DMS53 treated with DMSO at 0.1 percent for 48 hours (cell line): ENCODE results near the gene RPL36AL.

Experiments used
- DNase-seq: peaks from one replicate; lab custom pipeline; 2025; ENCODE audit not compliant: unreplicated experiment; lab: John Stamatoyannopoulos, UW

RPL36AL gene

DNA sequence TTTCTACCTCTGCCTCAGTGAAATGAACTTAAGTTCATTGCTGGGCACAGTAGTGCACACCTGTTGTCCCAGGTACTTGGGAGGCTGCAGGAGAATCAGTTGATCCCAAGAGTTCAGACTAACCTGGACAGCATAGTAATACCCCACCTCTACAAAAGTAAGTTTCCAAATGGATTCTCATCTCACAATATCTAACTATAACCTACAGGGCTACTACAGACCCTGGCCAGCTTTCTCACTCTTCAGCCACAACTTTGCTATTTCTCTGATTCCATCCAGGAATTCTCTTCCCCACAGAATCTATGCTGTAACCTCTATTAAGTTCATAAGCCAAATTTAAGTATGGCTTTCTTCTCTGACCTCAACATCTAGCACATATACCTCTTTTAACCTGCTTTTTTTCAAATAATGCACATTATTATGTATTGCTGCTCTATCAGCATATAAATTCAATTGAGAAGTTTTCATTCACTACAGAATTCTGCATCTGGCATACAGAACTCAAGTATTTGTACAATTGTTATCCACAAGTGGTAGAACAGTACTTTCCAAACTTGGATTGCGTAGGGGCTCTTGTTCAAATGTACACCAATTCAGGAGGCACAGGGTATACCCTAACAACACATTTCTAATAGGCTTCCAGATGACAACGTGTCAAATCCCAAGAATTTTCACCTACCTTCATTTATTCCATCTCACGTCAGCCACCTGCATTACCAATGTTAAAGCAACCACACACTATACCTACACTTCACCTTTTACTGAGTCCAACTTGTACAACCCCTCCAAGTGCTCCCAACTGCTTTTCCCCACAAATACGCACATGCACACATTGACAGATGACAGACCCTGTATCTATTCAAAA lies 38.1 kb downstream of the RPL36AL start:
- no peak for DNase-seq

DNA sequence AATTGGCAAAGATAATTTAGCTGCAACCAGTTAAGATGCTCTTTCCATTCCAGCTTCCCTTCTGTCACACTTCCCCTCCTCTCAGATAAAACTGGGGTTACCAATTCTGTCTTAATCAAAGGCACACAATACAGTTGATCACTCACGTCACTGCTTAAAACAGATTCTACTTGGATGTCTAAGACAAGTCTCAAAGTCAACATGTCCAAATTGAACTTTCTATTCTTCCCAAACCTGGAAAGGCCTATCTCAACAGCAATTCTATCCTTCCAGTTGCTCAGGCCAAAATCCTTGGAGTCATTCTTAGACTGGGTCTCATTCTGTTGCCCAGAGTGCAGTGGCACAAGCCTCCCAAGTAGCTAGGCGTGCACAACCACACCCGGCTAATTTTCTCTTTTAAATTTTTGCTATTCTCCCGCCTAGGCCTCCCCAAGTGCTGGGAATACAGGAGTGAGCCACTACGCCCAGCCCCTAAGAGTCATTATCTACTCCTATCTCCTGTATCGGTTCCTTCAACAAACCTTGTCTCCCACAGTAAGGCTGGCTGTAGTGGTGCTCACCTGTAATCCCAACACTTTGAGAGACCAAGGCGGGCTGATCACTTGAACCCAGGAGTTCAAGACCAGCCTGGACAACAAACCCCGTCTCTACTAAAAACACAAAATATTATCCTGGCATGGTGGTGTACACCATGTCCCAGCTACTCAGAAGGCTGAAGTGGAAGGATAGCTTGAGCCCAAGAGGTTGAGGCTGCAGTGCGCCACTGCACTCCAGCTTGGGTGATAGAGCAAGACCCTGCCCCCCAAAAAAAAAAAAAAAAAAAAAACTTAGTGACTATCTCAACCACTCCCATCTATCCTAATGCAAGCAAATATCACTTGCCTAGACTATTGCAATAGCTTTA lies 39.0 kb downstream of the RPL36AL start:
- no peak for DNase-seq

DNA sequence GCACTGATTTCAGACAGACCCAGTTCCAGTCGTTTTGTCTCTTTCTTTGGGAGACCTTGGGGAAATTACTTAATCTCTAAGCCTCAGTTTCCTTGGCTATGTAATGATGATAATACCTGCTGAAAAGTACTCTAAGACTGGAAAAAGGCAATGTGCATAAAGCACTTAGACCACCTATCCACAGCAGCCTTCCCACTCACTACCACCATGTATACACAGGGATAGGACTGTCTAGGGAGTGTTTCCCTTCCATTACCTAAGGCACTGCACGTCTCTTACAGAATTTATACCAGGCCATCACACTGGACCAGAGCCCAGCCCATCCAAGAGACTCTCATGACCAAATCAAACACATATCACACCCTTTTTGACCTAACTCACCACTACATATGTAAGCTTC lies 40.6 kb downstream of the RPL36AL start:
- DNase-seq, result no peak

DNA sequence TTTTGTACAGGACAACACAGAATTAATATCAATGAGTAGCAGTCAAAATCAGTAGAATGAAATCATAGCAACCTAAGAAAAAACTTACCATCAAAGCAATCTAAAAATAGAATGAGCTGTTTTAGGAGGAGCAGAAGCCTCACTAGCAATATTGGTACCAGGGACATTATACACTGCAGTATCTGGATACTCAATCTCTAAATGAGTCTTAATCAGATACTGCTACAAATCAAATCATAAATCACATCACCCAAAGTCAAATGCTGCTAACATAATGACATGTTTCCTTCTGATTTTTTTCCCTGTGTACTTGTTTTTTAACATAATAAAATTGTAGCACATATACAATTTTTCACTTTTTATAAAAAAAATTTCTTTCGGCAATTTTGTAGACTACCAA lies 42.3 kb downstream of the RPL36AL start:
- DNase-seq, result no peak

DNA sequence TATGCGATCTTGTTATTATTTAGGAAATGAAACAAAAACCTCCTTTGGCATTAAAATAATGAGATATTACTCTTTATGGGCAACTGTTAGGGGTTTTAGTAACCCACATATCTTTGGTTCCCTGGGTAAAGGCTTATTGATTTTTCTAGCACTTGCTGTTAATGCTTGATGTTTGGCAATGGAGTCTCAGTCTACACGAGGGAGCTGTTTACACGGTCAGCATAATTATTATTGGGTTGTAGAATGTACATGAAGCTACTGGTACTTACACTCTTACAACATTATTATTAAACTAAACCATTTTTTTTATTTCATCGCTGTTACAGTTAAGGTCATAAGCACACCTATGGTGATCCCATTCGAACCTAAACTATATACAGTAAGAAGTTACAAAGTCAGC lies 46.4 kb downstream of the RPL36AL start:
- no peak for DNase-seq

DNA sequence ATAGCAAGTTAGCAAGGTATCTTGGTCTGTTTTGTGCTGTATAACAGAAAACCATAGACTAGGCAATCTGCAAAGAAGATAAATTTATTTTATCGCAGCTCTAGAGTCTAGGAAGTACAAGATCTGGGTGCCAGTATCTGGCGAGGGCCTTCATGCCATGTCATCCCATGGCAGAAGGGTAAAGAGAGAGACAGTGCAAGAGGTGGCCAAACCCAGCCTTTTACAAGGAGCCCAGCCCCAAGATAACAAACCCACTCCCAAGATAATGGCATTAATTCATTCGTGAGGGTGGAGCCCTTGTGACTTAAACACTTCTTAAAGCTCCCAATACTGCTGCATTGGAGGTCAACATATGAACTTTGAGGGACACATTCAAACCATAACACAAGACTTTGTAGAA lies 51.1 kb downstream of the RPL36AL start:
- no peak for DNase-seq
